ENCODE results near the gene CYP26B1. TPM values are rescaled to one million over a fixed set of nuclear protein-coding genes. Genes with fewer than 3 reads are reported as not detected.

CYP26B1 gene
- total and polyA plus RNA-seq, 9 of the 15 experiments (the other 6 are each of a cell fraction or from before 2014, with no cell fraction given): 0.01 to 0.13 (median 0.04) TPM; not detected in 6

DNA sequence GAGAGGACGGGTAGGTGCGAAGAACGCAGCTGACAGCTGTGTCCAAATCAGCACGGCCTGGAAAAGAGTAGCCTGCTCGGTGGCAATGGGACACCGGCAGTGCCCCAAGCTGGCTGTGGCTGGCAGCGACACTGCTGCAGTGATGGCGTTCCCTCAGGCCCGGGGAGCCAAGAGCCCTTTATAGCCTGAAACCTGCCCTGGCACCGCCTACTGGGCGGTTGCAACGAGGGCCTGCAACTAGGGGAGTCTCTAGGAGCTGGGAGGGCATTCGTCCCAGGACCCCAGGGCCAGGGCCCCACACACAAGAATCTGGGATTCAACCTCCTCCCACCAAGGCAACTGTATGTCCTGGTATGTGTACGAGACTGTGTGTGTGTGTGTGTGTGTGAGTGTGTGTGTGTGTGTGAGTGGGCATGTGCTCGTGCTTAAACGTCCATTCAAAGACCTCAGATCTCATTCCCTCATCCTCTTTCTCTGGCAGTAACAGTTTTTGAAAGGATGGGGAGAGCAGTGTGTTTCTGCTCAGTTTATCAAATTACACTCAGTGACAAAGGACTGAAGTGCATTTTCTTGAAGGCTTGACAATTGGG, 6.8 kb upstream of the CYP26B1 start (continued):
- TF ChIP-seq, protein P1, sequence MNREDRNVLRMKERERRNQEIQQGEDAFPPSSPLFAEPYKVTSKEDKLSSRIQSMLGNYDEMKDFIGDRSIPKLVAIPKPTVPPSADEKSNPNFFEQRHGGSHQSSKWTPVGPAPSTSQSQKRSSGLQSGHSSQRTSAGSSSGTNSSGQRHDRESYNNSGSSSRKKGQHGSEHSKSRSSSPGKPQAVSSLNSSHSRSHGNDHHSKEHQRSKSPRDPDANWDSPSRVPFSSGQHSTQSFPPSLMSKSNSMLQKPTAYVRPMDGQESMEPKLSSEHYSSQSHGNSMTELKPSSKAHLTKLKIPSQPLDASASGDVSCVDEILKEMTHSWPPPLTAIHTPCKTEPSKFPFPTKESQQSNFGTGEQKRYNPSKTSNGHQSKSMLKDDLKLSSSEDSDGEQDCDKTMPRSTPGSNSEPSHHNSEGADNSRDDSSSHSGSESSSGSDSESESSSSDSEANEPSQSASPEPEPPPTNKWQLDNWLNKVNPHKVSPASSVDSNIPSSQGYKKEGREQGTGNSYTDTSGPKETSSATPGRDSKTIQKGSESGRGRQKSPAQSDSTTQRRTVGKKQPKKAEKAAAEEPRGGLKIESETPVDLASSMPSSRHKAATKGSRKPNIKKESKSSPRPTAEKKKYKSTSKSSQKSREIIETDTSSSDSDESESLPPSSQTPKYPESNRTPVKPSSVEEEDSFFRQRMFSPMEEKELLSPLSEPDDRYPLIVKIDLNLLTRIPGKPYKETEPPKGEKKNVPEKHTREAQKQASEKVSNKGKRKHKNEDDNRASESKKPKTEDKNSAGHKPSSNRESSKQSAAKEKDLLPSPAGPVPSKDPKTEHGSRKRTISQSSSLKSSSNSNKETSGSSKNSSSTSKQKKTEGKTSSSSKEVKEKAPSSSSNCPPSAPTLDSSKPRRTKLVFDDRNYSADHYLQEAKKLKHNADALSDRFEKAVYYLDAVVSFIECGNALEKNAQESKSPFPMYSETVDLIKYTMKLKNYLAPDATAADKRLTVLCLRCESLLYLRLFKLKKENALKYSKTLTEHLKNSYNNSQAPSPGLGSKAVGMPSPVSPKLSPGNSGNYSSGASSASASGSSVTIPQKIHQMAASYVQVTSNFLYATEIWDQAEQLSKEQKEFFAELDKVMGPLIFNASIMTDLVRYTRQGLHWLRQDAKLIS (CRISPR knock-in tag; IDR thresholded peaks at IDR 0.05): no peak
- TF ChIP-seq ZBTB34 (CRISPR knock-in tag; IDR thresholded peaks at IDR 0.05): no peak
- TF ChIP-seq, protein P2, sequence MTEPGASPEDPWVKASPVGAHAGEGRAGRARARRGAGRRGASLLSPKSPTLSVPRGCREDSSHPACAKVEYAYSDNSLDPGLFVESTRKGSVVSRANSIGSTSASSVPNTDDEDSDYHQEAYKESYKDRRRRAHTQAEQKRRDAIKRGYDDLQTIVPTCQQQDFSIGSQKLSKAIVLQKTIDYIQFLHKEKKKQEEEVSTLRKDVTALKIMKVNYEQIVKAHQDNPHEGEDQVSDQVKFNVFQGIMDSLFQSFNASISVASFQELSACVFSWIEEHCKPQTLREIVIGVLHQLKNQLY (CRISPR knock-in tag; conservative IDR thresholded peaks at IDR 0.05): no peak
